ENCODE measurements around the gene TRMT6.

DNA sequence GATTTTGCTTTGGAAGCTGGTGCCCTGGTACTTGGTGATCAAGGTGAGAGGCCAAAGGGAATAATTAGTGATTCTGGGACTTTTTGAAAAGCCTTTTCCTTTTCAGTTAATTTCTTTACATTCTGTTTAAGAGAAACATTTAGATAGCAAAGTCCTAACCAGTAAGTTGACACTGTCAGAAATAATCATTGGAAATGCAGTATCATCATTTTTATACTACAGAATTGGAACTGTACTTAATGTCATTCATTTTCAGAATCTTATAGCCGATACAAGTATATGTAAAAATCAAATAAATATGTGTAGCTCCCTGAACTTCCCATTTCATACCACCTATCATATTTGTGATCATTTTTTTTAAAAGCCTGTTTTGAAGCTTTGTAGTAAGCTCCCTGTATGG is 27.6 kb upstream of the TRMT6 start:
- TF ChIP-seq TAF1 (IDR thresholded peaks at IDR 0.05; ENCODE audit: borderline replicate concordance, low read depth, low read length) (no peak), MEF2A (IDR thresholded peaks at IDR 0.05; ENCODE audit: borderline replicate concordance, low read depth) (no peak), JUND (IDR thresholded peaks at IDR 0.05) (no peak), NFIC (IDR thresholded peaks at IDR 0.05; ENCODE audit: borderline replicate concordance) (no peak), TCF12 (IDR thresholded peaks at IDR 0.05) (no peak), ELF1 (IDR thresholded peaks at IDR 0.05) (no peak), POLR2AphosphoS5 (IDR thresholded peaks at IDR 0.05; ENCODE audit: low read depth, low read length) (no peak), SIN3A (IDR thresholded peaks at IDR 0.05; ENCODE audit: borderline replicate concordance, low read depth, low read length) (no peak), RCOR1 (IDR thresholded peaks at IDR 0.05; ENCODE audit: low read length) (no peak)
- TF ChIP-seq, protein P1, sequence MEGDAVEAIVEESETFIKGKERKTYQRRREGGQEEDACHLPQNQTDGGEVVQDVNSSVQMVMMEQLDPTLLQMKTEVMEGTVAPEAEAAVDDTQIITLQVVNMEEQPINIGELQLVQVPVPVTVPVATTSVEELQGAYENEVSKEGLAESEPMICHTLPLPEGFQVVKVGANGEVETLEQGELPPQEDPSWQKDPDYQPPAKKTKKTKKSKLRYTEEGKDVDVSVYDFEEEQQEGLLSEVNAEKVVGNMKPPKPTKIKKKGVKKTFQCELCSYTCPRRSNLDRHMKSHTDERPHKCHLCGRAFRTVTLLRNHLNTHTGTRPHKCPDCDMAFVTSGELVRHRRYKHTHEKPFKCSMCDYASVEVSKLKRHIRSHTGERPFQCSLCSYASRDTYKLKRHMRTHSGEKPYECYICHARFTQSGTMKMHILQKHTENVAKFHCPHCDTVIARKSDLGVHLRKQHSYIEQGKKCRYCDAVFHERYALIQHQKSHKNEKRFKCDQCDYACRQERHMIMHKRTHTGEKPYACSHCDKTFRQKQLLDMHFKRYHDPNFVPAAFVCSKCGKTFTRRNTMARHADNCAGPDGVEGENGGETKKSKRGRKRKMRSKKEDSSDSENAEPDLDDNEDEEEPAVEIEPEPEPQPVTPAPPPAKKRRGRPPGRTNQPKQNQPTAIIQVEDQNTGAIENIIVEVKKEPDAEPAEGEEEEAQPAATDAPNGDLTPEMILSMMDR (IDR thresholded peaks at IDR 0.05) = no peak
- TF ChIP-seq, protein P2, sequence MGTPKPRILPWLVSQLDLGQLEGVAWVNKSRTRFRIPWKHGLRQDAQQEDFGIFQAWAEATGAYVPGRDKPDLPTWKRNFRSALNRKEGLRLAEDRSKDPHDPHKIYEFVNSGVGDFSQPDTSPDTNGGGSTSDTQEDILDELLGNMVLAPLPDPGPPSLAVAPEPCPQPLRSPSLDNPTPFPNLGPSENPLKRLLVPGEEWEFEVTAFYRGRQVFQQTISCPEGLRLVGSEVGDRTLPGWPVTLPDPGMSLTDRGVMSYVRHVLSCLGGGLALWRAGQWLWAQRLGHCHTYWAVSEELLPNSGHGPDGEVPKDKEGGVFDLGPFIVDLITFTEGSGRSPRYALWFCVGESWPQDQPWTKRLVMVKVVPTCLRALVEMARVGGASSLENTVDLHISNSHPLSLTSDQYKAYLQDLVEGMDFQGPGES (IDR thresholded peaks at IDR 0.05; ENCODE audit: low read depth, low read length) = no peak
- TF ChIP-seq, protein P3, sequence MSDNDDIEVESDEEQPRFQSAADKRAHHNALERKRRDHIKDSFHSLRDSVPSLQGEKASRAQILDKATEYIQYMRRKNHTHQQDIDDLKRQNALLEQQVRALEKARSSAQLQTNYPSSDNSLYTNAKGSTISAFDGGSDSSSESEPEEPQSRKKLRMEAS (IDR thresholded peaks at IDR 0.05; ENCODE audit: low read depth) = no peak
